HG03103 (cell line): ENCODE data around the gene POMT1.
"Not testable (repeated sequence)": the region's sequence is repeated elsewhere in the genome, so short reads cannot be mapped to it uniquely, and the experiment has no call there.

Experiments
- ATAC-seq: cut with Tn5 transposase; IDR thresholded peaks from one replicate; pipeline ENCODE4 v1.9.1; 2021; ENCODE audit warnings: low read depth; ENCODE audit not compliant: unreplicated experiment

Gene POMT1

GRCh38 chr9:131502781-131503625 lies at the start of gene POMT1:
TSS of gene POMT1 (plus strand) at chr9:131502918. CDS start at chr9:131504219, 1,301 bp downstream.
- peak; percentile 70 for ATAC-seq

GRCh38 chr9:131454028-131454427 lies 48.7 kb upstream of the POMT1 start:
- no peak for ATAC-seq

DNA sequence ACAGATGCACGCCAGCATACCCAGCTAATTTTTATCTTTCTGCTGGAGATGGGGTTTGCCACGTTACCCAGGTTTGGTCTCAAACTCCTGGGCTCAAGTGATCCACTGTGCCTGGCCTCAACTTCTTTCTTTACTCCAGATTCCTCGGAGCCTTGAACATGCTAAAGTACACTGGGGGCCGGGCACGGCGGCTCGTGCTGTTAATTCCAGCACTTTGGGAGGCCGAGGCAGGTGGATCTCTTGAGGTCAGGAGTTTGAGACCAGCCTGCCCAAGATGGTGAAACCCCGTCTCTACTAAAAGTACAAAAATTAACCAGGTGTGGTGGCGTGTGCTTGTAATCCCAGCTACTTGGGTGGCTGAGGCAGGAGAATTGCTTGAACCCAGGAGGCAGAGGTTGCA lies 47.1 kb upstream of the POMT1 start:
- not testable (repeated sequence) for ATAC-seq

DNA sequence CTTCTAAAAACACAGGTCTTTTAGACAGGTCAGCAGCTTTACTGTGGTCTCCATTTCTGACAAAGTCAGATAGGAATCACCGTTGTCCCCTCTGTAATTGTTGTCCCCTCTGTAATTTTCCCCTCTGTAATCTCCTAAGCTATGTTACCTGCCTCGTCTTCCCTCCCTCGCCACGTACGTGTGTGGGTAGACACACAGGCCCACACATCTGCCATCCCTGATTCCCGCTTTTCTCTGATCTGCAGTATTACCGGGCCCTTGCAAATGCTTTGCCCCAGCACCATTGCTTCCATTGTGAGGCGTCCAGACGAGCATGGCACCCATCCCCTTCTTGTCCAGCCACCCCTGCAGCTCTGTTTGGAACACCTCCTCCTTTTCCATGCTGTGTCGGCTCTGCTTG lies 45.0 kb upstream of the POMT1 start:
- ATAC-seq = no peak

GRCh38 chr9:131459056-131459455 lies 43.7 kb upstream of the POMT1 start:
- no peak for ATAC-seq

- ATAC-seq = no peak
Measured at GRCh38 chr9:131461166-131461565, 41.6 kb upstream of the POMT1 start.

DNA sequence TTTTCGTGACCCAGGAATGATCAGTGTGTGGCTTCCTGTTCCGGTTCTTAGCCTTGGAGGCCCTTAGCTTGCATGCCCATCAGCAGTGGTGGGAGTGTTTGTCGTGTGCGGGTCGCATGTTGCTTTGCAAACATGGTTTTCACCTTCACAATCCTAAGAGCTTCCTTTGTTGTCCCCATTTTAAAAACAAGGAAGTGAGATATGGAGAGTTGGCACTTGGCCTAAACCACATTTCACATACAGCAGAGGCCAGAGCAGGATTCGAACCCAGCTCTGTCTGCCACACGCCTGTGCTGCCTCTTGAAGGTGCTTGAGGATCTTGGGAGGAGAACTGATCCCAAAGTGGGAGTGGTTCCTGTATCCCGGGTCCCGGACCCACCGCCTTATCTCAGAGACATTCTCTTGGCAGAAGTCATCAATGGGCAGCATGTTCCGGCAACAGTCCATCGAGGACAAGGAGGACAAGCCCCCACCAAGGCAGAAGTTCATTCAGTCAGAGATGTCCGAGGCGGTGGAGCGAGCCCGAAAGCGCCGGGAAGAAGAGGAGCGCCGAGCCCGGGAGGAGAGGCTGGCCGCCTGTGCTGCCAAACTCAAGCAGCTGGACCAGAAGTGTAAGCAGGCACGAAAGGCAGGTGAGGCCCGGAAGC lies 38.2 kb upstream of the POMT1 start:
- ATAC-seq = no peak

DNA sequence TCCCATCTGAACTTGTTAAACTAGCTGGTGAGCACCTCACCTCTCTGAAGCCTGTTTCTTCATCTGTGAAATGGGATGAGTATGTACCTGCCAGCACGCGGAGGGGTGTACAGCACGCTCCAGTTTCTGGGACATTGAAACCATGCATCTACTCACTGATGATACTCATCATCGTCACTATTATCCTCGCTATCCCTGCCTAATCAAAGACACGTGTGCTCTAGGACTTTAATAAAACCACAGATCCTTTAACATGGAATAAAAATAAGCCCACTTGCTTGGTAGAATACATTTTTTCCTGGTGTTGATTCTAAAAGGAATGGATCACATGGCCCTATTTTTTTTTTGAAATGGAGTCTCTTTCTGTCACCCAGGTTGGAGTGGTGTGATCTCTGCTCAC lies 37.3 kb upstream of the POMT1 start:
- no peak for ATAC-seq

DNA sequence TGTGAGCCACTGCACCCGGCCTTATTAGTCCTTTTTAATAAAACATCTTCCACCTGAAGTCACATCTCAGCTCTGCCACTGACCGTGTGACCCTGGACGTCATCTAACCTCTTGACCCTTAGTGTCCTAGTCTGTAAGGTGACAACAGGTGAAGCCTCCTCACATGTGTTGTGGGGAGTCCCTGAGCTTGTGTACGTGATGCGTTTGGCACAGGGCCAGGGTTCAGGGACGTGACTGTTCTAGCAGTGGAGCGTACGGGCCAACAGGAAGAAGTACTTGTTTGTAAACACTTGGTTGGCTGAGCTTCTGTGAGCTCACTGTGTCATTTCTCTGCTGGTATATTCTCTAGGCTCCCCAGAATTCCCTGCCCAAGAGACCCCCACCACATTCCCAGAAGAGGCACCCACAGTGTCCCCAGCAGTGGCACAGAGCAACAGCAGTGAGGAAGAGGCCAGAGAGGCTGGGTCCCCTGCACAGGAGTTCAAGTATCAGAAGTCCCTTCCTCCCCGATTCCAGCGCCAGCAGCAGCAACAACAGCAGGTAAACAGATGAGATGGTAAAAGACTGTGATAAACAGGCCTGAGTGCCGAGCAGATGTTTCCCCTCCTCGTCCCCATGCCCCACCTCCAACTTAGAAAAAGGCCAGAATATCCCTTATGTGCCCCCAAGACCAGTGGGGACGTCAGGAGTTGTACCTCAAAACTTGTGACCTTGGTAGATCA lies 35.3 kb upstream of the POMT1 start:
- no peak for ATAC-seq

- ATAC-seq = no peak
Measured at GRCh38 chr9:131468031-131468430, 34.7 kb upstream of the POMT1 start.

DNA sequence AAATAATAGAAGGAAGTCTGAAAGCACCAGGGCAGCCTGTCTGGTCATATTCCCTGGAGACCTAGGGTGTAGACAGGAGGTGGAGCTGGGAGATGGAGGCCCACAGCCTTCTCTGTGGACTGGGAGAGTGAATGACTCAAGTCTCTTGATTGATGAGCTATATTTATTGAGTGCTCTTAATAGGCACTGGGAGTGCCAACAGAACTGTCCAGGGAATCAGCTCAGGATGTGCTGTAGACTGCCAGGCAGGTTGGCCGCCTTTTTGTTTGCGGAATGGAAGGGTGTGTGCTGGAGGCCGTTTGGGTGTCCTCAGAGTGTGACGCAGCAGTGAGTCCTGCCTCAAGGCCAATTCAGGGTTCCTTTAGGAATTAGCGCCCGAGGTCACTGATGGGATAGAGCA lies 33.4 kb upstream of the POMT1 start:
- ATAC-seq = no peak

GRCh38 chr9:131469951-131470350 lies 32.8 kb upstream of the POMT1 start:
- no peak for ATAC-seq

DNA sequence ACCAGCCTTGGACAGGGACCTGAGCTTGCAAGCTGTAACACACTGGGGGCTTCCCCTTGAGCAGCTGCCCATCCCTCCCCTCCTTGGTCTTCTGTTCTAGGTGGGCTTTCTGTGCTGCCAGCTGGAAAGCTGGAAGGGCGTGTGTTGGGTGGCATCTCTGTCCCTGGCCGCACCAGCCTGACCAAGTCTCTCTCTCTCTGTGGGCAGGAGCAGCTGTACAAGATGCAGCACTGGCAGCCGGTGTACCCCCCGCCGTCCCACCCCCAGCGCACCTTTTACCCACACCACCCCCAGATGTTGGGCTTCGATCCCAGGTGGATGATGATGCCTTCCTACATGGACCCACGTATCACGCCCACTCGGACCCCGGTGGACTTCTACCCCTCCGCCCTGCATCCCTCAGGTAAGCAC lies 32.1 kb upstream of the POMT1 start:
- ATAC-seq = no peak

- ATAC-seq = not testable (repeated sequence)
Measured at GRCh38 chr9:131472085-131472484, 30.6 kb upstream of the POMT1 start.

DNA sequence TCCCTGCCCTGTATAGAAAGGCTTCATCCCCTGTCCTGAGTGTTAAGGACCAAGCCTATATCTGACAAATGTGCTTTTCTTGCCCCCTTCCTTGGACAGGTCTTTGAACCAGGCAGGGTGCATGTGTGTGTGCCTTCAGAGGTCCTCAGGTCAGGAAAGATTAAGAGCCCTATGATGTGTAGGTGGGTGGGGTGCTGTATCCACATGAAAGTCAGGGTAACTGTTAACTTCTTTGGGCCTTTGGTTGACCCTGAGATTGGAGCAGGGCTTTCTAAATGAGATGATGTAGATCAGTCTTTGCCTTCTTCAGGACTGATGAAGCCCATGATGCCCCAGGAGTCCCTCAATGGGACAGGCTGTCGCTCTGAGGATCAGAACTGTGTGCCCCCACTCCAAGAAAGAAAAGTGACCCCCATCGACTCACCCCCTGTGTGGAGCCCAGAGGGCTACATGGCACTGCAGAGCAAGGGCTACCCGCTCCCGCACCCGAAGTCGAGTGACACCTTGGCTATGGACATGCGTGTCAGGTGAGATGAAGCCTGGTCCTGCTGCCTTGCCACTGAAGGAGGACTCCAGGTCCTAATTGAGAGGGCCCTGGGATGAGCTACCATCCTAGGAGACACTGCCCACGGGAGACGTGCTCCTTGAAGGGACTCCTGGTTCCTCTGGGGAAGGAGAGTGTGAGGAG lies 29.4 kb upstream of the POMT1 start:
- no peak for ATAC-seq

DNA sequence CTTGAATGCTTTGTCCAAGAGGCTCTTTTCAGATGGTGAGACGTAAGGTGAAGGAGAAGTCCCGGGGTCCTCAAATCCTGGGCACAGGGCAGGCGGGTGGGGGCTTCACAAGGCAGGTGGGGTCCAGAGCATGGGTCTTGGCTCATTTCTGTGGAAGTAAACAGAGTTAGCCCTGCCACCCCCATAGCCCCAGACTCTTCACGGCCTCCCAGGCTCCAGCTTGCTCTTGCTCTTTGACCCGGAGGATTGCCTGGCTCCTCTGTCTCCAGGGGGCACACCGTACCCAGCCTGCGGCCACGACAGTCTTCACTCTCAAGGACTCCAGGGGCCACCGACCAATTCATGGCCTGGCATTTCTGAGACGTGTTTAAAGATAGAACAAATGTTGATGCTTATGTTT lies 28.8 kb upstream of the POMT1 start:
- no peak for ATAC-seq

GRCh38 chr9:131474711-131475110 lies 28.0 kb upstream of the POMT1 start:
- no peak for ATAC-seq

GRCh38 chr9:131475111-131475955 lies 27.4 kb upstream of the POMT1 start:
- no peak for ATAC-seq

GRCh38 chr9:131475956-131476776 lies 26.6 kb upstream of the POMT1 start:
- no peak for ATAC-seq
